H4 (cell line): ENCODE measurements around the gene HNRNPAB. TPM values are rescaled to one million over a fixed set of nuclear protein-coding genes. Genes with fewer than 3 reads are reported as not detected.
"Not testable (repeated sequence)": the region's sequence is repeated elsewhere in the genome, so short reads cannot be mapped to it uniquely, and the experiment has no call there.

ENCODE experiments used
- DNase-seq: peaks from one replicate; pipeline ENCODE4 v3.0.0-alpha.2; 2015; ENCODE audit warnings: low spot score
- total RNA-seq: library from RNA; depleted of rRNA; stranded (reverse); fragments of >200 nt; shearing (Covaris generic); gene quantifications from 2 replicates; pipeline ENCODE4 v1.2.3, GENCODE V29; 2014

The HNRNPAB gene
- total RNA-seq, 1 experiment from 2014 or later, result 184 TPM

DNA sequence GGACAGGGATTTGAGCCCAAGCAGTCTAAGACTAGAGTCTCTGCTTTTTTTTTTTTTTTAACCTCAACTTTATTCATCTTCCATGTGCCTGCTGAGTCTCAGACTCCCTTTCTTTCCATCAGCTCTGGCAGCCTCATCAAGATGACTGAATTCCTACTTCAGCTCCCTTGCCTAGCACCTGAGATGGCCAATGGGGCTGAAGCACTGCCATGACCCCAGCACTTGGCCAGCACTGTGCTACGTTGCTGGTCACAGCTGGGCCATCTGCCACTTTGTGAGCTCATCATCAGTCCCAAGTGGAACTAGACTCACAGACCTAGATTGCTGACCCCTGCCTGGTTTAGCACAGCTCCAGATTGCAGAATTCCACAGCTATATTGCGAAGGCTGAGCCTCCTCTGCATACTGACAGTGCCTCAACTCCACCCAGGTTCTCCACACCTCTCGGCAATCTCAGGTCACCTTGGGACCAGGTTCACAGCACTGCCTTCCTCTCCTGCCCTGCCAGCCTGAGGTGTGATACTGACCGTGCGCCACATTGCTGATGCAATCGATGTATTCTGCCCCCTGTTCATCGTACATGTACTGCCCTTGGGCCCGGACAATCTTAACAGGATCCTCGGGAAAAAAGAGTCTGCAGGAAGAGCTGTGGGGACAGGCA is 26.7 kb downstream of the HNRNPAB start:
- DNase-seq, result no peak

DNA sequence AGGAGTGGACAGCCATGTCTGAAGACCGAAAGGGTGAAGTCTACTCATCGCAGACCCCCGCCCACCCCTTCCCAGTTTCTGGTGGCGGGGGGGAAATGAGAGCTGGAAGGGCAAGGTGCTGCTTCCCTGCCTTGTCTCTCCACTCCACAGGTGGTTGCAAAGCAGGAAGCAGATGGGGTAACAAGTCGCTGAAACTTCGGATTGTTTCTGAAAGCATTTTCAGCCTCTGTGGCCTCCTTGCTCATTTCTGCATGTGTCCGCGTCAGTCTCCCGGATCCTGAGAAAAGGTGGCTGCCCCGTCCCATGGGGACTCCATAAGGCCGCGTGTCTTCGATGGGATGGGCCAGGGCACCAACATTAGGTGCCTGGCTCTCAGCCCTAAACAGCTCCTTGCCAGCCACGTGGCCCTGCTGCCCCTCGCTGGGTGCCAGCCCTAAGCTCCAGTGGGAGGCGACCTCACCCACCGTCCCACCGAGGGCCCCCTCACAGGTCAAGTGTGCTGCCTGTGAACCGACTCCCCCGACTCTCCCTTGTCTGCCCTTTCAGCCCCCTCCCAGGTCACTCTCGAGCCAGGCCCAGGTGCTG is 27.3 kb downstream of the HNRNPAB start:
- no peak for DNase-seq

DNA sequence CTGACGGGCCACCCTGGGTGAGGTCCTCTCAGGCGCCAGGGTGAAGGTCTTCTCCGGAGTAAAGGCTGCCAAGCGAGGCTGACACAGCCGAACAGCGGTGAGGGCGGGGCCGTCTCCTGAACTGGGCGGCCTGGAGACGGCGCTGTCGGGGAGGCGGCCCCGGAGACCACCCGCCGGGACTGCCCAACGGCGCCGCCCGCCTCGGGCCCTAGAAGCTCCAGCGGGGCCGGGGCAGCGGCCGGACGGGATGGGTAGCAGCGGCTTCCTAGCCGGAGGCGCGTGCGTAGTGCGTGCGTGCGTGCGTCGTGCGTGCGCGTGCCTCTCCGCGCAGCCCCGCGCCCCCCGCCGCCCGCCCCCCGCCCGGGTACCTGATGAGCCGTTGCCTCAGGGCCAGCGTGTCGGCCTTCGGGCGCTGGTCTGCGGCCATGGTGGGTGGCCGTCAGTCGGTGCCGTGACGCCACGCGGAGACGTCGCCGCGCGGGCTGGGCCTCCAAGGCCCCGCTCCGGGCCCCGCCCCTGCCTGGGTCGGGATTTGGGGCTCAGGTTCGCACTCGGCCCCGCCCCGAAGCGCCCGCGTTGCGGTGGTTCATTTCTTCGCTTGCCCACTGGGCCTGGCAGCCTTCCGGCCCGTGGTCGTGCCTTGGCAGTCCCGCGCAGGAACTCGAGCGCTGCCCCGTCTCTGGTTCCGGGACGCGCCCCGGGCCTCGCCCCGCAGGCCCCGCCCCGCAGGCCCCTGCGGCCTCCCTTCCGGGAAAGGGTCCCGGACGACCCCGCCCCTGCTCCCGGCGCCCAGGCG is 28.0 kb downstream of the HNRNPAB start, which contains the start of gene PHYKPL:
TSS of gene PHYKPL (minus strand) at position 679 of the 796 bp plus-strand sequence. CDS start at position 427, 252 bp downstream.
- DNase-seq, result peak; percentile 75

DNA sequence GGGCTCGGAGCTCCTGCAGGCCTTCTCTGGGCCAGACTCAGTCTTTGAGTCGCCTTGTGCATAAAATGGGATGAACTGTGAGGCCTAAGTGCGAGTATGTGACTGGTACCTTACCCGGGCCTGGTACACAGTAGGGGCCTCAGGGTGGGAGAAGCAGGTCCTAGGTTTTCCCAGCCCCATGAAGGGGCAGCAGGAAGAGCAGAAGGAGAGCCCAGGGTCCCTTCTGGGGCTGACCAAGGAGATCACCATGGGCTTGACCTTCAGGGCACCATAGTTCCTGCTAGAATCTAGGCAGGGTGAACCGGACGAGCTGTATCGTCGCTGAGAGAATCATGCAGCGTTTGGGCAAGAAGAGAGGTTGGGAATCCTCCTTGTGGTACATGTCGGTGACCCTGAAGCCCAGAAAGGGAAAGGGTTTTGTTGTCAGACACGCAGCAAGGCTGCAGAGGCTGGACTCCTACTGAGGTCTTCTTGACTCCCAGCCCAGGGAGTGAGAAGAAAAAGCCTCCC is 28.6 kb downstream of the HNRNPAB start:
- DNase-seq, result no peak

DNA sequence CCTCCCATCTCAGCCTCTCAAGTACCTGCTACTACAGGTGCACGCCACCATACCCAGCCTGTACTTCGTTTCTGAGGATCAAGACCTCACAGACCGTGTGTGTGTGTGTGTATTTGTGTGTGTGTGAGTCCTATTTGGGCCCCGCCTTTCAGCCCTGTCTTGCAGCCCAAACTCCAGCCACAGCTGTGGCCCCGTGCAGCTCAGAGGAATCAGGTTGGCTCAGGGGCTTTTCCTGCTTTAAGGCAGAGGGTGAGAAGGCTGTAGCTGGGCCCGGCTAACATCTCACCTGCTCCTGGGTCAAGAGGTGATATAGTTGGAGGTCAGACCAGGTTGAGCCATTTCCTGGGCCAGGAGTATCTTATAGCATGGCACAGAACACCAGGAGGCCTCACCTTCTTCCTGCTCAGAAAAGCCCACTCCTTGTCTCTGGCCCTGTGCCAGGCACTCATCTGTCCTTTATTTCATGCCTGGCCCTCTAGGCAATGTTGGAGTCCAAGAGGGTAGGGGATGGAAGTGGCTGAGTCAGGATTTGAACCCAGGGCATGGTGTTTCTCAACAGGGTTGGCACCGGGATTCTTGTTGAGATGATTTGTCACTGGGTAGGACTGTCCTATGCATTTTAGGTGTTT is 29.9 kb downstream of the HNRNPAB start:
- DNase-seq, result no peak

DNA sequence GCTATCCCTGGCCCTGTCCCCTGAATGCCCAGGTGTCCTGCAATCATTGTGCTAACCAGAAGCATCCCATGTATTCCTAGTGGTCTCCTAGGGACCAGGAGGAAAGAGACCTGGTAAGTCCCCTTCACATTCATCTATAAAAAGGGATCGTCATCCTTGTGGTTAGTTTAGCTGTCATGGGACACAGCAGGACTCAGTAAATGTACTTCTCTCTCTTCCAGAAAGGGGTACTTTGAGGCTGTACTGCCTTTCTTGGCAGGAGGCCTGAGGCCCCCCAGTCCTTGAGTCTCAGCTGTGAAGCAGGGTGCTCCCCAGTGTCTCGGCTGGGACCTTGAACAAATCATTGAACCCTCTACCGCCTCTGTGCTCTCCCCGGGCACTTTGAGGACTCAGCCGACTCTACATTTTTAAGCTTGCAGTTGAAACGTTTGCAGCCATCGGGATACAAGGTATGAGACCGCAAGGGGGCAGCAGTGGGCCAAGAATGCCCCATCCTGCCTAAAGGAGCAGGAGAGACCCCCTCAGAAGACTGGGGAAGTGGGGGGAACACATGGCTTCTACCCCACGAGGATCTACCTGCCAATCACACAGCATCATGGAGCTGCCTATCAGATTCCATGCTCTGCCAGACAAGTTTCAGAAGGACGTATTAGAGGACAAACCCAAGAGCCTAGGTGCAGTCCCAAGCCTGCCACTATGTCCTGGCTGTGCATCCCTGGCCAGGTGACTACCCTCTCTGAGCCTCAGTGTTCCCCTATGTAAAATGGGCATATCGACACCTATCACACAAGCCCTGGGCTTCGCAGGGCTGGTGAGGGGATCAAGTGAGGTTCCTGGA is 30.6 kb downstream of the HNRNPAB start:
- DNase-seq, result peak; percentile 66

DNA sequence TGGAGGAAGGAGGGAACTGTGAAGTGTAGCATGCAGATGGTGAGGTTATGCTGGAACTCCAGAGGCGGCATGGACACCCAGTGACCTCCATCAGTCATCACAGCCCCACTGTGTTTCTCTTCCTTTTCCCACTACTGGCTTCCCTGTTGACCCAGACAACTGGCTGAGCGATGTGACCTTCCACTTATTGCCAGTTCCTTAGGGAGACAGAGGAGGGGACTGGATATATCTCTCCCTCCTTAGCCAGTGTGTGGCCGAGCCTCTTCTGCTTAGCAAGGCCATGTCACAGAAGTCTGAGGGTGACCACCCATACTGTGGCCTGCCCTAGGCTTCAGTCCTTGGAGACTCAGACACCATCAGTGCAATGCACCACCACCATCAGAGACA is 31.2 kb downstream of the HNRNPAB start:
- DNase-seq, result no peak

DNA sequence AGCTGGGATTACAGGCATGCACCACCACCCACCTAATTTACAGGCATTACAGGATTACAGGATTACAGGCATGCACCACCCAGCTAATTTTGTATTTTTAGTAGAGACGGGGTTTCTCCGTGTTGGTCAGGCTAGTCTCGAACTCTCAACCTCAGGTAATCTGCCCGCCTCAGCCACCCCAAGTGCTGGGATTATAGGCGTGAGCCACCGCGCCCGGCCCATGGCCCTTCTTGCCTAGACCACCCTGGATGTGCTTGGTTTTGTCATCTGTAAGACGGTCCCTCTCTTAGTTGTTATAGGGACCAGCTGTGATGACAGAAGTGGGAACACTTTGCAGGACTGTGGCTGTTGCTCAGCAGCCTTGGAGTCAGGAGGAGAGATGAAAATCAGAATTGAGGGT is 31.8 kb downstream of the HNRNPAB start:
- DNase-seq, result no peak

DNA sequence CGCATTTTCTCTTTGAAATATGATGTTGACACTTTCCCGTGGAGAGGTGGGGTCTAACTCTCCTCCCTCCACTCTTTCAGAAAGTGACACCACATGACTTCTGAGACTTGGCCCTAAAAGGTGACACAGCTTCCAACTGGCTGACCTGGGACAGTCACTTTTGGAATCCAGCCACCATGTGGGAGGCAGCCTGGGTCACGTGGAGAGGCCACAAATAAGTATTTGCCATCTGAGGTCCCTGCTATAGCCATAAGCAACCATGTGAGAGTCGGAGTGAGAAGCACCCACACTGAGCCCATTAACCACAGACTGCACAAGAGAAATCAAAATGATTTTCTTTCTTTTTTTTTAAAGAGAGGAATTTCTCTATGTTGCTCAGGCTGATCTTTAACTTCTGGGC is 32.3 kb downstream of the HNRNPAB start:
- peak; percentile 84 for DNase-seq

DNA sequence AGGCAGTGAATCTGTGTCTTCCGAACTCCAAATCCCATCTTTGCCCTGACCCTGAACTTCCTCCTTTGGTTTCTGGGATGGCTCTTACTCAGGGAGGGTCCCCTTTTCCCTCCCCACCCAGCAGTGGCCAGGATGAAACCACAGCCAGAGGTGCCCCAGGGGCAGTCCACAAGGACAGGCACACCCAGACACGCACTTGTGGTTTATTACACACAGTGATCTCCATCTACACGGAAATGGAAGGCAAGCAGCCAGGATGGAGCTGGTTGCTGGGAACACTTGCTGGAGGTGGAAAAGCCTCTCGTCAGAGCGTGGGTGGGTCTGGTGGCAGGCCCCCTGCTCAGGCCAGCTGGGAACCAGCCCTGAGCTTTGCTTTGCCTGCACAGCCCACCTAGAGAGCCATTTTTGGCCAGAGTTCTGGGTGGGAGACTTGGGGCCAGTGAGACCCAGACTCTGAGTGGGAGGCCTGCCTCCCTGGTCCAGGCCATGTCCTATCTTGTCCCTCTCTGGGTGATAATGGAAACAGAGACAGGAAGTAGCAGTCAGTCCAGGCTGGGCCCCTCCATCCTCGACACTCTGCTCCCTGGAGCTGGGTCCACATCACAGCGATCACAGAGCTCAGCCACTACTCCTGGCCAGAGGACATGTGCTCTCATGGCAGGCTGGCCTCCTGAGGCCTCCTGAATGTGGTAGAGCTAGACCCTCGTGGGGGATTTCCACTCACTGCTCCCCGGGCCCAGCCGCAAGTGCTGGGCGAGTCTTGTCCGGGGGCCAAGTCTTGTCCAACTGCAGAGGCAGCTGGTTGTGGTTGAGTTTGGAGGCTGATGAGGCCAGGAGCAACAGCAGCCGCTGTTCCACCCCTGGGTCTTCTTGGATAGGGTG is 33.3 kb downstream of the HNRNPAB start:
- peak; percentile 81 for DNase-seq

DNA sequence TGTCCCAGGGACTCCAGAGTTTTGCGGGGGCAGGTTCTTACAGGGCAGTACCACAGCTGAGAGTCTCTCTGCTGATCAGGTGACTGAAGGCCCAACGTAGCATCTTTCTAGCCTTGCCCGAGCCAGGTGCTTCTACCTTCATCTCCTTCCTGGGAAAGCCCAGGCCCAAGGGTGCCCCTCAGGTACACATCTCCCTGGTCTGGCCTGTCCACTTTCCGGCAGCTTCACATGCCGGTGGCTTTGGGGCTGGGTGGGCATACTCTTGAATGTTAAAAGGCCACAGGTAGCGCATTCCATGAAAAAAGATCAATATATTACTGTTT is 33.9 kb downstream of the HNRNPAB start:
- no peak for DNase-seq

DNA sequence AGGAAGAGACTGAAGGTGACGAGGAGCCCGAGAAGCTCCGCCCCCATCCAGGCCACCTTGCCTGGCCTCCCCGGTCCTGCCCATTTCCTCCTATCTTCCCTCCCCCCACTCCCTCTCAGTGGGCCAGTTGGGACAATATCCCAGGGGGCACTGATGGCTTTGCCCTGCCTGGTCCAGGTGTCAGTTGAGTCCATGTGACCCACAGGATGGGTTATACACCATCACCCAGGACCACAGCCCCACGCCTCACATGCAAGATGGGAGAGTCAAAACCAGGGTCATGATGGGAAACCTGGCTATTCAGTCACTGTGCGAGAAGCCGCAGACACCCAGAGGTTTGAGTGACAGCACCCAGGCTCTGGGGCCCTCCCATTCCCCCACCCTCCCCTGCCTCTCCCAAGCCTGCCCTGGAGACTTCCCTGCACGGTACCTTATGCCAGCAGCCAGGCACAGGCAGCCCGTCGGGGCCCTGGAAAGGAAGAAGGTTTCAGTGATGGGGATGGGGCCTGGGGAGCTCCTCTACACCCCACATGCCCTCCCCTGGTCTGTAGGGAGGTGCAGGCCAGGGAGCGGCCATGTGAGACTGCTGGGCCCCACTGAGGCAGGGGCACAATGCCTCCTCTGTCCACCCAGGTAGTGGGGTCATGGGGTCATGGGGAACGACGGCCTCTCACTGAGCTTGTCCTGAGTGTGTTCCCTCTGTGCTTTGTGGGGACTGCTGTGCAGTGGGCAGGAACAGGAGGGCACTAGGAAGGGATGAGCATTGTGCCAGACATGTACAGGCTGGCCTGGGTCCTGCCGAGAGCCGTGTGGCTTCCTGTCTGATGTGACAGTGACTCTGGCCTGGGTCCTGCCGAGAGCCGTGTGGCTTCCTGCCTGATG is 34.6 kb downstream of the HNRNPAB start:
- DNase-seq, result no peak

DNA sequence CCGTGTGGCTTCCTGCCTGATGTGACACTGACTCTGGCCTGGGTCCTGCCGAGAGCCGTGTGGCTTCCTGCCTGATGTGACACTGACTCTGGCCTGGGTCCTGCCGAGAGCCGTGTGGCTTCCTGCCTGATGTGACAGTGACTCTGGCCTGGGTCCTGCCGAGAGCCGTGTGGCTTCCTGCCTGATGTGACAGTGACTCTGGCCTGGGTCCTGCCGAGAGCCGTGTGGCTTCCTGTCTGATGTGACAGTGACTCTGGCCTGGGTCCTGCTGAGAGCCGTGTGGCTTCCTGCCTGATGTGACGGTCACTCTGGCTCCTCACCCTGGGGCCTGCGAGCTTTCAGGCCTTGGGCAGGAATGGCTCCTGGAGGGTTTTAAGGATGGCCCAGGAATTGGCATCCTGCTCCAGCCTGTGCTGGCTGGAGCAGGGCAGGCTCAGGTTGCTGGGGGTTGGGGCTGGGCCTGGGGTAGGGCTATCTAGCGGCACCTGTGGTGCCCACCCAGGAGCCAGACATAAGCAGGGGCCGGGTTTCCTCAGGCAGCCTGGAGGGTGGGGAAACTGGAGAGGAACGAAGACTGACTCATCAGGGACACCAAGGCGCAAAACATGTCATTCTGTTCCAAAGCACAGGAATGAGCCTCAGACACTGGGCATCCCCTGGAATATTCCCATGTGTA is 35.4 kb downstream of the HNRNPAB start:
- DNase-seq, result not testable (repeated sequence)

DNA sequence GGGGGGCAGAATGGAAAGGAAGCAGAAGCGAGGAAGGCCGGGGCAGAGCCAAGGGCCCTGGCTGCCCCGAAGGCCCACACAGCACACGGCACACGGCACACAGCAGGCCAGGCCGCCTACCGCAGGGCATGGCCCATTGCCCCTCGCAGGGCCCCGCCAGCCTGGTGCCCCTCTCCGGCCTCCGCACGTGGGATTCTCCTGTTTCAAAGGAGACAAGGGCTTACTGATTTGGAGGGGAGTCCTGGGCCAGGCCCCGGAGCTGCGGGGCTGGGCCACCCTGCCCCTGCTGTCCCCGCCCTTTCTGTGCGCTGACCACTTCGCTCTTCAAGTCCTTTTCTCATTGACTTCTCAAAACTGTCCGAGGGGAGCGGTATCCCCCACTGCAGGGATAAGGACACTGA is 36.0 kb downstream of the HNRNPAB start:
- no peak for DNase-seq

DNA sequence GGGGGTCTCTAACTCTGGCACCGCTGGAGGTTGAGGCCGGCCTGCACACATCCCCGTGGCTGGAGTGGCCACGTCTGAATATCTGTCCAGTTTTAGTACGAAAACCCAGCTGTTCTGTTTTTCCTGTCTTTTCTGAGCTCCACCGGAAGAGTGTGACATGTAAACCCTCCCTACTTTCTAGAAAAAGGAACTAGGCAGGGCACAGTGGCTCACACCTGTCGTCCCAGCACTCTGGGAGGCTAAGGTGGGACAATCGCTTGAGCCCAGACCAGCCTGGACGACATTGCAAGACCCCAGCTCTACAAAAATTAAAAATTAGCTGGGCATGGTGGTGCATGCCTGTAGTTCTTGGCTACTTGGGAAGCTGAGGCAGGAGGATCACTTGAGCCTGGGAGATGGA is 36.4 kb downstream of the HNRNPAB start:
- no peak for DNase-seq

DNA sequence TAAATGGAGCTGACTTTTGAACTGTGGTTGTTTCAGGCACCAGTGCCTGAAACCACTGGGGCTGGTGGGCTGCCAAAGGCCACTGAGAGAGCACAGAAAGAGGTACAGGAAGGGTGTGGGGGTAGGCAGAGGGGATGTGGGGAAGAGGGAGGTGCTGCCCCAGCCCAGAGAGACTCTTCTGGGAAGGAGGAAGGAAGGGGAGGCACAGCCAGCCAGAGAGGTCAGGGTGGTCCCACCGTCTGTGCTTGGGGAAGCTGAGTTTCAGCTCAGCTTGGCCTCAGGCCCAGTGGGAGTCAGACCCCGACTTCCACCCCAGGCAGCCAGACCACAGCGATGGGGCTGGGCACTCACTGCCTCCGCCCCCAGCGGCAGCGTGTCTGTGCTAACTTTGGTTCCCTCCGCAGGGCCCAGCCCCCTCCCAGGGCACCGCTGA is 36.9 kb downstream of the HNRNPAB start:
- DNase-seq, result no peak

DNA sequence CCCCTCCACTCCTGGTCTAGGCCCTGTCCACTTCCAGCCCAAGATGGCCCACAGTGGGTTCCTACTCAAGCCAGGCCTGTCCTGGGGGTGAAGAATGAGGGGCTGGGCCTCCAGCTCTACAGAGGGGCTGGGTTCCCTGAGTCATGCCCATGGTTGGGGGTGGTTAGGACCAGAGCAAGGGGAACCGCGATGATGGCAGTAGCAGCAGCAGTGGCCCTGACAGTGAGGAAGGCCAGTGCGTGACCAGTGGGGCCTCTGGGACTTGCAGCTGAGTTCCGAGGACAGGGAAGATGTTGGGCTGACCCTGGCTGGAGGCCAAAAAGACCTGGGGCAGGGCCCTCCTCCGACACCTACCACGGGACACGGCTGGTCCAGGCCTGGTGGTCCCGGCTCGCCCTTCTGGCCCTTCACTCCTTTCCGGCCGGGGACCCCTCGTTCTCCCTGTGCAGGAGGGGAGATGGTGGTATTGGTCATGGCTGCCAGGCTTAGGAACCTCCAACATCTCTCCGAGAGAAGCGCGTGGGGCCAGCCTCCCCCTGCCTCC is 37.4 kb downstream of the HNRNPAB start:
- DNase-seq, result no peak

DNA sequence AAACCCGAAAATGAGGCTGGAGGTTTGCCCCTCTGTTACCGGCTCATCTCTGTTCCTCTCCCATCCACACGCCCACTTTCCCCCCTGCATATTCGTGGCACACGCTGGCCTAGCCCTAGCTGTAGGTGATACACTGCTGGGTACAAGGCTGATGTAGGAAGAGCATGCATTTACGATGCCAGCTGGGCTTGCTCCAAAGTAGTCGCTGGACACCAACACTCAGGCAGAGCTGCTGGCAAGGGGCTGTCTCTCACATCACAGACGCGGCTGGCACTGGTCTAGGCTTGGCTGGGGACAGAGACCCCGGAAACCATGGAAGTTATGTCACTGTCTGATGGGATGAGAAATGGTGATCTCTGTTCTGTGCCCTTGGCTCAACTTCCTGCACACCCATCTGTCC is 38.1 kb downstream of the HNRNPAB start:
- no peak for DNase-seq

DNA sequence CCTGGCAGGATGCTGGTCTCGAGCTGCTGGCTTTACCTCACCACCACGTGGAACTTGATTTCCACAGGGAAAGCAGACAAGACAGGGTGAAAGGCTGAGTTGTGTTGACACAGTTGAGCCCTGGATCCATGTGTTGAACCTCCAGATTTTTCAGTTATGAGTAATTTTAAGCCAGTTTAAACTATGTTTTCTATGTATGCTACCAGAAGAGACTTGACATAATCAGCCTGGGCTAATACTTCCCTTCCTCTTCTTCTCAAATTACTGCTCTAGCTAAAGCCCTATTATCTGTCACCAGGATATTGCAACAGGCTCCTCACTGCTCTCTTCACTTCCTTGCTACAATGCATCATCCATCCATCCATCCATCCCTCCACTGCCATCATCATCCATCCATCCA is 40.2 kb downstream of the HNRNPAB start:
- DNase-seq, result no peak
